ENCODE results near the gene RAB6A. TPM values are rescaled to one million over a fixed set of nuclear protein-coding genes. Genes with fewer than 3 reads are reported as not detected.
A peak's percentile ranks its signal among the peaks of the same experiment; 100 is the strongest.

Gene RAB6A
- total and polyA plus RNA-seq, 2 of the 8 experiments (the other 6 are each of a cell fraction or from before 2014, with no cell fraction given): 24.4 to 88.6 TPM

DNA sequence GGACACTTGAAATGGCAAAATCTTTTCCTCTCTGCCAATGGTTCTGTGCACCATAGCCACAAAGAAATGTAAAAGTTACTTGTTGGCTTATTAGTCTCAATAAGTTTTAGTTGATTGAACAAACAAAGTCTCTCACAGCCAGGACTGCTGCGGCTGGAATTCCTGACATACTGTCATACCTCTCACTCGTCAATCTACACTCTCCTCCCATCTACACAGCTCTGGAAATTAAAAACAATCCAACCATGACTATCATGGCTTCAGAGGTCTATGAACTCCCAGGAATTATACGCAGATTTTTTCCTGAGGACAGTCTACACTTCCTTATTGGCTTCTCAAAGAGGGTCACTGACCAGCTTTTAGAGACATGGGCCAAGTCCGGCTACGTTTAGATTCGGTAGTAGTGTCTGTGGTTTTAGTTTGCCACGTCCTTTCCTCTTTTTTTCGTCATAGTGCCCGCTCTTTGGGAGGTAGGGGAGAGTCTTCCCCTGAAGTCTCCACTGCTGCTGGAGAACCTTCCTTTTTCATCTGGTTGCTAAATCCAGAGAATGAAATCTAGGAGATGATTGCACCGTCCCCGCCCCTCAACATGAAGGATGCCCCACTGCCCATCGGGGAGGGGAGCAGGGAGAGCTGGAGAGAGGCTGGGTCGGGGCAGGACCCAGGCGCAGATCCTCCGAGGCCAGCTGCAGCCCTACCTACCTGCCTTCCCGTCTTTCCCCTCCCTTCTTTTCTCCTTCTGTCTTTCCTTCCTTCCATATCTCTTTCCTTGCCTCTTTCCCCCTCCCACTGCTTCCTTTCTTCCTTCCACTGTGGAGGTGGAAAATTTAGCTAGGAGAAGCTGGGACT is 115.5 kb downstream of the RAB6A start:
- Histone ChIP-seq H3K4me1 (replicated peaks in 1 of 4; ENCODE audit: control insufficient read depth in 3 of 4, insufficient read depth in 4 of 4, low read length in 3 of 4) (peaks cover 3 to 17% (median 13%) of the 10 kb centered on the region in 4 experiments), H3K79me1 (ENCODE audit: low read depth, low read length) (no peaks in the 10 kb centered on the region), H2BK120ac (replicated peaks; ENCODE audit: low read depth, low read length) (no peak overlapping the region), H3K4me3 (ENCODE audit: extremely low read depth in 1 of 4, insufficient read depth in 2 of 4, low read depth in 3 of 4, low read length in 4 of 4) (peak overlapping the region; percentile 55 to 70 (median 61)), H3K4ac (replicated peaks; ENCODE audit: insufficient read length, low read depth, low read length) (no peak overlapping the region), H3K18ac (ENCODE audit: extremely low read depth, low read length) (peak overlapping the region; percentile 84; the same call in 1 of the 2 replicates), H3K9ac (replicated peaks in 1 of 4; ENCODE audit: extremely low read depth in 1 of 4, low read depth in 3 of 4, low read length in 3 of 4) (peak overlapping the region in 3 of 4 experiments; percentile 12 to 49 (median 16); a peak in 4 of 7 replicates), H4K5ac (ENCODE audit: insufficient read length, low read depth, low read length) (peak overlapping the region; percentile 68), H3K23ac (ENCODE audit: insufficient read length) (no peak overlapping the region), H3K14ac (ENCODE audit: insufficient read length) (no peak overlapping the region), H2BK15ac (ENCODE audit: low read length) (peak overlapping the region; percentile 92; the same call in 1 of the 2 replicates), H3K27ac (ENCODE audit: low read depth, low read length) (no peak overlapping the region), H2AK5ac (ENCODE audit: low read depth, low read length) (no peak overlapping the region), H3K79me2 (ENCODE audit: control insufficient read depth in 1 of 2, insufficient read depth in 2 of 2, low read length in 2 of 2) (no peaks in the 10 kb centered on the region), H3K36me3 (ENCODE audit: control insufficient read depth in 2 of 4, insufficient read depth in 4 of 4, low read length in 3 of 4) (no peaks in the 10 kb centered on the region), H4K91ac (replicated peaks; ENCODE audit: insufficient read length, low read length) (no peak overlapping the region), H3K4me2 (ENCODE audit: insufficient read depth in 1 of 2, low read depth in 2 of 2, low read length in 2 of 2) (peak overlapping the region; percentile 96 to 97), H2AFZ (ENCODE audit: low read length) (peak overlapping the region; percentile 92), H3K56ac (replicated peaks; ENCODE audit: insufficient read length, low read depth, low read length) (no peak overlapping the region), H4K8ac (ENCODE audit: extremely low read depth, insufficient read depth, low read length) (peak overlapping the region; percentile 47; the same call in 1 of the 2 replicates), H3K27me3 (replicated peaks in 1 of 4; ENCODE audit: control insufficient read depth in 3 of 4, extremely low read depth in 1 of 4, insufficient read depth in 3 of 4, low read length in 3 of 4) (peaks cover 0 to 4% (median 0%) of the 10 kb centered on the region in 4 experiments; a peak in 3 of 7 replicates), H3K23me2 (ENCODE audit: low read depth, low read length) (peaks cover 16% of the 10 kb centered on the region), H2BK12ac (ENCODE audit: low read depth, low read length) (peak overlapping the region; percentile 56; the same call in 1 of the 2 replicates), H2BK5ac (ENCODE audit: low read depth, low read length) (peak overlapping the region; percentile 81; the same call in 1 of the 2 replicates), H2BK20ac (ENCODE audit: low read length) (peak overlapping the region; percentile 2; the same call in 1 of the 2 replicates), H4K20me1 (replicated peaks in 1 of 2; ENCODE audit: control insufficient read depth in 1 of 2, insufficient read depth in 2 of 2, low read length in 2 of 2) (no peaks in the 10 kb centered on the region), H3K9me3 (ENCODE audit: insufficient read depth in 2 of 2, low read depth in 1 of 2, low read length in 1 of 2) (no peaks in the 10 kb centered on the region)
- FAIRE-seq: no peak
- POLR2A ChIA-PET (ENCODE audit: partially characterized antibody): interaction anchor here (0.7 to 4.5 kb wide), 5 partner anchors 11 to 15 kb away, joined by 3 to 31 read pairs (median 5); no protein-coding TSS in a partner anchor
- TF ChIP-seq ASH2L (IDR thresholded peaks at IDR 0.05; ENCODE audit: low read length): no peak
- no peak for TF ChIP-seq SP2 (IDR thresholded peaks at IDR 0.05; ENCODE audit: low read length)
- no peak for TF ChIP-seq SAP30 (IDR thresholded peaks at IDR 0.05; ENCODE audit: insufficient read depth, insufficient replicate concordance, low read length)
- no peak for TF ChIP-seq CHD2 (IDR thresholded peaks at IDR 0.05; ENCODE audit: low read length)
- peak; percentile 40; the same call in 1 of the 2 replicates for TF ChIP-seq SP1 (IDR thresholded peaks at IDR 0.05; ENCODE audit: low read depth, low read length)
- TF ChIP-seq RNF2 (IDR thresholded peaks at IDR 0.05; ENCODE audit: borderline replicate concordance, low read depth, low read length, missing control alignments, poor library complexity, severe bottlenecking): no peak
- peak; percentile 35 for TF ChIP-seq CTBP2 (IDR thresholded peaks at IDR 0.05; ENCODE audit: borderline replicate concordance, insufficient read depth, insufficient read length, low read length)
- no peak for TF ChIP-seq SIX5 (IDR thresholded peaks at IDR 0.05; ENCODE audit: low read depth, low read length)
- TF ChIP-seq TAF7 (optimal IDR thresholded peaks at IDR 0.05; ENCODE audit: borderline replicate concordance, low read depth, low read length): no peak
- peak in 1 of 2 experiments; percentile 59 for DNase-seq (ENCODE audit: low read depth in 1 of 2, low spot score in 2 of 2)
- CTCF ChIA-PET (ENCODE audit: partially characterized antibody): interaction anchor here (0.8 to 30.1 kb wide), 6 partner anchors 4 to 348 kb away, joined by 3 to 653 read pairs (median 10); partner anchors contain the start of gene PLEKHB1
- WGBS, 2 experiments (ENCODE audit: extremely low coverage in 1 of 2, insufficient coverage in 1 of 2, insufficient read length in 1 of 2, insufficient replicate concordance in 2 of 2, low coverage in 1 of 2, low lambda C conversion rate in 2 of 2, missing lambda C conversion rate in 1 of 2): 21% methylated on average over 14 of the region's 16 CpGs; no CpG with 5 or more reads in 1 of the 2 experiments

All from H1 (cell line).